Brain microvascular endothelial cell (primary cell): ENCODE data around the gene THBS1.

Experiments
- DNase-seq: peaks from one replicate; pipeline ENCODE4 v3.0.0-alpha.2; 2020
- H3K27ac ChIP-seq: fragments of 250-450 bp; sonication (Bioruptor Pico); 2 replicates; pipeline ENCODE4 v1.5.1; 2020; ENCODE audit warnings: mild to moderate bottlenecking, moderate library complexity
- H3K27me3 ChIP-seq: fragments of 250-450 bp; sonication (Bioruptor Pico); replicated peaks from 2 replicates; pipeline ENCODE4 v1.5.1; 2020; ENCODE audit warnings: mild to moderate bottlenecking
- H3K36me3 ChIP-seq: fragments of 250-450 bp; sonication (Bioruptor Pico); replicated peaks from 2 replicates; pipeline ENCODE4 v1.5.1; 2020; ENCODE audit warnings: mild to moderate bottlenecking
- H3K4me3 ChIP-seq: 2 replicates; pipeline ENCODE4 v1.5.1; 2011; ENCODE audit warnings: low read depth, mild to moderate bottlenecking, control low read depth, low read length, moderate library complexity
- CTCF ChIP-seq: IDR thresholded peaks from 2 replicates; pipeline ENCODE4 v1.5.1; 2011; ENCODE audit warnings: low read depth, mild to moderate bottlenecking, moderate library complexity, low read length, control low read depth, inconsistent platforms; ENCODE audit errors: missing control alignments
- in situ Hi-C: cut with HindIII; loops from 2 replicates; pipeline ENCODE4 v1.10.0; 2017; ENCODE audit warnings: low sequenced_read_pairs, low pct_ligation_motif_present

The THBS1 gene

GRCh38 chr15:39592500-39592899 is 11.6 kb downstream of the THBS1 start:
- H3K27me3 ChIP-seq = no peaks in the 10 kb centered on the region
- TF ChIP-seq CTCF = no peak
- DNase-seq = no peak
- no peak overlapping the region for H3K4me3 ChIP-seq
- H3K27ac ChIP-seq = no peak overlapping the region
- in situ Hi-C loops = no loop called here
- peaks cover 90% of the 10 kb centered on the region for H3K36me3 ChIP-seq

- Histone ChIP-seq H3K36me3 (peaks cover 86% of the 10 kb centered on the region), H3K4me3 (no peak overlapping the region), H3K27ac (no peak overlapping the region), H3K27me3 (no peaks in the 10 kb centered on the region)
- in situ Hi-C loops = no loop called here
- no peak for DNase-seq
- TF ChIP-seq CTCF = no peak
These were observed 12.3 kb downstream of the THBS1 start for GRCh38 chr15:39593071-39593655.

- no peak for TF ChIP-seq CTCF
- DNase-seq = no peak
- no peak overlapping the region for H3K4me3 ChIP-seq
- in situ Hi-C loops = no loop called here
- H3K36me3 ChIP-seq = peaks cover 79% of the 10 kb centered on the region
- H3K27me3 ChIP-seq = no peaks in the 10 kb centered on the region
- H3K27ac ChIP-seq = no peak overlapping the region
These were observed 13.0 kb downstream of the THBS1 start for GRCh38 chr15:39593656-39594445.

- no peak for DNase-seq
- in situ Hi-C loops = no loop called here
- Histone ChIP-seq H3K27ac (no peak overlapping the region), H3K36me3 (peaks cover 70% of the 10 kb centered on the region), H3K27me3 (no peaks in the 10 kb centered on the region), H3K4me3 (no peak overlapping the region)
- no peak for TF ChIP-seq CTCF
These were observed 13.8 kb downstream of the THBS1 start for GRCh38 chr15:39594446-39595337.

- in situ Hi-C loops = no loop called here
- DNase-seq = no peak
- Histone ChIP-seq H3K4me3 (no peak overlapping the region), H3K27me3 (no peaks in the 10 kb centered on the region), H3K36me3 (peaks cover 62% of the 10 kb centered on the region), H3K27ac (no peak overlapping the region)
- no peak for TF ChIP-seq CTCF
These were observed 14.7 kb downstream of the THBS1 start for GRCh38 chr15:39595338-39596221.
